Dedifferentiated amniotic fluid mesenchymal stem cell (primary cell): ENCODE data around the gene LGALS7.
A peak's percentile ranks its signal among the peaks of the same experiment; 100 is the strongest.
"Not testable (repeated sequence)": the region's sequence is repeated elsewhere in the genome, so short reads cannot be mapped to it uniquely, and the experiment has no call there.

Source experiments
- DNase-seq: peaks from one replicate; pipeline ENCODE4 v3.0.0-alpha.2; 2016; ENCODE audit errors: extremely low spot score

The LGALS7 gene

DNA sequence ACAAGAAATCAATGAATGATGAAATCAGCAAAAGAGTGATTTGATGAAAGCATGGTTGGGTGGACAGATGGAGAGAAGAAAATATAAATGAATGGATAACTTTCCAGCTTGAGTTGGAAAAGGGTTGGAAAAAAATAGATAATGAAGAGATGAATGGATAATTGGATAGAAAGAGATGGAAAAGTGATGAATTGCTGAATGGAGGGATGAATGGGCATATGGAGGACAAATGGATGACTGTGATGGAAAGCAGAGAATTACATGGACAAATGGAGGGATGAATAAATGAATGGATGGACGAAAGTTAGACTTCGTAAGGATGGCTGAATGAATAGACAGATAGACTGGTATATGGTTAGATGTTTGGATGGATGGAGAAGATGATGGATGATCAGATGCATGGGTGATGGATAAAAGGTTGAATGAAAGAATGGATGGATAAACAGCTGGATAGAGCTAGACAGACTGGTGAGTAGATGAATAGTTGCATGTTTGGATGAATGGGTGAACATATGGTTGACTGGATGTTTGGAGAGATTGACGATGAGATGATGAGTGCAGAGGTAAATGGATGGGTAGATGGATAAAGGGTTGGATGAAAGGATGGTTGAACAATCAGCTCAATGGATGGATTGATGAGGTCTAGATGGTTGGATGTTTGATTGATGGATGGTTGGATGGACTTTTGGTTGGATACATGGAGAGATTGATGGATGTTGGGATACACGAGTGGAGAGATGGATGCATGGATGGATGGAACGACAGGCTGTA lies 27.4 kb upstream of the LGALS7 start:
- DNase-seq = no peak

DNA sequence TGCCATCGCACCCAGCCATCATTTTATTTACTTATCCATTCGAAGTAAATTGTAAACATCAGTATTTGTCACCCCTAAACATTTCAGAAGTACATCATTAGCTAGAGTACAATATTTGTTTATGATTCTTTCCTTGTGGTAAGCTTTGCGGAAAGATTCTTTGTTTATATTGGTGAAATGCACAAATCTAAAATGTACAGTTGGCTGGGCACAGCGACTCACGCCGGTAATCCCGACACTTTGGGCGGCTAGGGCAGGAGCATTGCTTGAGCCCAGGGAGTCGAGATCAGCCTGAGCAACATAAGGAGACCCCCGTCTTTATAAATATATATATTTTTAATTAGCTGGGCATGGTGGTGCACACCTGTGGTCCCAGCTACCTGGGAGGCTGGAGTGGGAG lies 25.8 kb upstream of the LGALS7 start:
- DNase-seq = no peak

GRCh38 chr19:38797781-38798180 lies 24.5 kb upstream of the LGALS7 start:
- DNase-seq = not testable (repeated sequence)

DNA sequence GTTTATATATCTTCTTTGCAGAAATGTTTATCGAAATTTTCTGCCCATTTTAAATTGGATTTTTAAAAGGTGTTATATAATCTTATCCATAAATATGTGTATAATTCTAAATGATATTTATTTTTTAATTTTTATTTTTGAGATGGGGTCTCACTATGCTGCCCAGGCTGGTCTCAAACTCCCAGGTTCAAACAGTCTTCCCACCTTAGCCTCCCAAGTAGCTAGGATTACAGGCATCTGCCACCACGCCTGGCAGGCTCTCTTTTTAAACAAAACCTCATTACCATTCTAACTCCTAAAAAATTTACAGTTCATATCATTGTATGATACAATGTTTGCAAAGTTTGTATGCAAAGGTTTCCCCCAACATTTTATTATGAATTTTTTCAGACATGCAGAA lies 22.8 kb upstream of the LGALS7 start:
- DNase-seq = no peak

- DNase-seq = no peak
Measured at GRCh38 chr19:38795549-38795948, 22.2 kb upstream of the LGALS7 start.

GRCh38 chr19:38793671-38794070 lies 20.4 kb upstream of the LGALS7 start:
- no peak for DNase-seq

DNA sequence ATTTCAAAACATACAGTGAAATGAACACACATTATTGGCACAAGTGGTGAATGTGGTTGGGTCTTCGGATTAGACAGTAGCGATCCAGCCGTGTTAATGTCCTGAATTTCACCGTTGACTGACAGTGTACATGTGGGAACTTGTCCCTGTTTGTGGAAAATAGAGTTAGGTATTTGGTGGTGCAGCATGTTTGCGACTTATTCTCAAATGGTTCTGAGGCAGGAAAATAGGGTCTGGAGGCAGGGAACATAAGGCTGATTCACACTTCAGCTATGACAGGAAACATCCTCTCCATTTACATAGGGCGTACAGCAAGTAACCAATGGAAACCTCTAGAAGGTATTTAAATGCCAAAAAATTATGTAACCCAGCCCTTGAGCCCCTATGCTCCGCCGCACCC lies 19.9 kb upstream of the LGALS7 start:
- DNase-seq = peak; percentile 17

DNA sequence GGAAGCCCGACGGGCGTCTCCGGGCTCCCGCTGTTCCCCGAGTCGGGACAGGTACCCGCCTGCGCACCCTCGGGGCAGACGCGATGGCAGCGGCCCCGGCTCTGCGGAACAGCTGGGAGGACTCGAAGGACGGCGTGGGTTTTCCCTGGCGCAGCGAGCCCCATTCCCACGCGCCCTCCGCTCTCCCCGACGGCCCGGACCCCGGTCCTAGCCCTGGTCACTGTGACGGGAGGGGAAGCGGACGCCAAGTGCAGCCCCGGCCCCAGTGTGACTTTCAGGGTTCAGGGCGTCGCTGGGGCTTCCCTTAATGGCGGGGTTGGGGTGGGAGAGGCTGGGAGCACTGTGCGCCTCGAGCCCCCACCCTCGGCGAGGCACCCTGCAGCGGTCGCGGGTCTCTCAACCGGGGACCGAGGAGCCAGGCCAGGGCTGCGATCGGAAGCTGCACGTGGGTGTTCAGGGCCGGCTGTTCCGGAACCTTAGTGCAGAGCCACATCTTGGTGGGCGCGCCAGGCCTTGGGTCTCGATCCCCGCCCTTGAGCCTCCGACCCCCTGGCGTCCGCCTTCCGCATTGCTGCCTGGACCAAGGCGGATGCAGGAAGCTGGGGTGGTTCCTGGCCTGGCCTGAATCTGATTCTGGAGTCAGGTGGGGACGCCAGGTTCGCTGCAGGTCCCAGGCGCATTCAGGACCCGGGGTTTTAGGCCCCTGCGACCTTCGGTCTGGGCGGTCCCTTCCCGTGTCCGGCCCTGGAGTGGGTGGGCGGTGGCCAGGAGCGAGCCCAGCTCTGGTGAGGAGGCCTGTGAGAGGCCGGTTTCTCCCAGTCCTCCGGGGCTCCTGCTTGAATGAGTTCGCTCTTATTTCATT lies 19.2 kb upstream of the LGALS7 start:
- no peak for DNase-seq

DNA sequence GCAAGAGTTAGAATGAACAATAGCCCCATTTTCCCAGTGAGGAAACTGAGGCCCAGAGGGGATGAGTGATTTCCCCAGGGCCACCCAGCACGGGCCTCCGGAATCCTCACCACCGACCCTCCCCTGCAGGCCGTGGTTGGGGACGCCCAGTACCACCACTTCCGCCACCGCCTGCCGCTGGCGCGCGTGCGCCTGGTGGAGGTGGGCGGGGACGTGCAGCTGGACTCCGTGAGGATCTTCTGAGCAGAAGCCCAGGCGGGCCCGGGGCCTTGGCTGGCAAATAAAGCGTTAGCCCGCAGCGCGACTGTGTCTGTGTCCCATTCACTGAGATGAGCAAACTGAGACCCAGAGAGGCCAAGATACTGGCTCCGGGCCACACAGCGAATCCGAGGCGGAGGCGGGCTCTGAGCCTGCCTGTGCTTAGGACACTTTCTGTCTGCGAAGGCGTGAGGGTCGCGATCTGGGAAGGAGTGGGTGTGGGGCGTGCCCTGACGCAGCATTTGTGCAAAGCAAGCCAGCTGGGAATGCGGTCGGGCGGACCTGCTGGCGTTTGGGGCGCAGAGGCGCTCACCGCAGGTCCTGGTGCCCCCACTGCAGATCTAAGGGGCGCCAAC lies 18.2 kb upstream of the LGALS7 start:
- DNase-seq = not testable (repeated sequence)

GRCh38 chr19:38790507-38791403 lies 17.4 kb upstream of the LGALS7 start:
- not testable (repeated sequence) for DNase-seq

DNA sequence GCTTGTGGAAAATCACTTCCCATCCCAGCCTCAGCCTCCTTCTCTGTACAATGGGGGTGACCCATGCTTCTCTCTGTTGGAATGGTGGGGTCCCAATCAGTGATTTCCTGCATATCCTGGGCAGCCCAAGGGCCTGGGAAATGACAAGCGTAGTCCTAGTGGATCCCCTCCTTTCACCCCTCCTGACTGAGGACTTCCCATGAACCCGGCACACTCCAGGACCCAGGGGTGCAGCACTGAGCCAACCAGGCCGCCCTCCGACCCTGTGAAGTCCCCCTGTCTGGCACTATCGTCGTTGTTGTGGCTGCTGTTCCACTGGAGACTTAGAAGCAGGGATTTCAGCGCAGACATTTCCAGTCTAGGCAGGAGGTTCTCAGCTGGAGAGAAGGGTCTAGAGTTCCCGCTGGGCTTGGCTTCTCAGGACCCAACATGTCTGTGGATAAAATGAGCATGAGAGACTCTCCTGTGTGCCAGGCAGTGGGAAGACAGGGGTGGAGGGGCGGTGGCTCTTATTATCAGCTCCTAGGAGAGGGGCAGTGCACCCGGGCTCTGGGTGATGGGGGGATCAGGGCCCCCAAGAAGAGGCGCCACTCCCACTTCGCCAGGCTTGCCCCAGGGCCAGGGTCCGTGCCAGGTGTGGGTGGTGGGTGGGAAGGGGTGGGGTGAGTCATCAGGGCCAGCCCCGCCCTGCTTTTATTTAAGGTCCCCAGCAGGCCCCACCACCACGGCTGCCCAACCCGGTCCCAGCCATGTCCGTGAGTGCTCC lies 15.3 kb upstream of the LGALS7 start, which contains the start of gene LGALS7B:
LGALS7B (plus strand) TSS at position 723 of the 766 bp plus-strand sequence; CDS start at position 750, 27 bp downstream.
- no peak for DNase-seq

GRCh38 chr19:38786572-38787265 lies 13.4 kb upstream of the LGALS7 start:
- DNase-seq = no peak

GRCh38 chr19:38786061-38786460 lies 12.7 kb upstream of the LGALS7 start:
- DNase-seq = not testable (repeated sequence)

DNA sequence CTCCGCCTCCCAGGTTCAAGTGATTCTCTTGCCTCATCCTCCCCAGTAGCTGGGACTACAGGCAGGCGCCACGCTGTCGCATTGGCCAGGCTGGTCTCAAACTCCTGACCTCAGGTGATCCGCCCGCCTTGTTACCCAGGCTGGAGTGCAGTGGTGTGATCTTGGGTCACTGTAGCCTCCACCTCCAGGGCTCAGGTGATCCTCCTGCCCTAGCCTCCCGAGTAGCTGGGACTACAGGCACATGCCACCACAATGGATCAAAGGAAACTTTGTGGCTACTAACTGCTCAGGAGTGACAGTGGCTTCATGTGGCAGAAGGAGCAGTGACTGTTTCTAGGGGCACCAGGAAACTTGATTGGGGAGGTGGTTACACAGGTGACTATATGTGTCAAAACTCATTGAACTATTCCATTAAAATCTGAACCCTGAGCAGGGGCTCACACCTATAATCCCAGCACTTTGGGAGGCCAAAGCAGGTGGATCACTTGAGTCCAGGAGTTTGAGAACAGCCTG lies 11.9 kb upstream of the LGALS7 start:
- DNase-seq = no peak

DNA sequence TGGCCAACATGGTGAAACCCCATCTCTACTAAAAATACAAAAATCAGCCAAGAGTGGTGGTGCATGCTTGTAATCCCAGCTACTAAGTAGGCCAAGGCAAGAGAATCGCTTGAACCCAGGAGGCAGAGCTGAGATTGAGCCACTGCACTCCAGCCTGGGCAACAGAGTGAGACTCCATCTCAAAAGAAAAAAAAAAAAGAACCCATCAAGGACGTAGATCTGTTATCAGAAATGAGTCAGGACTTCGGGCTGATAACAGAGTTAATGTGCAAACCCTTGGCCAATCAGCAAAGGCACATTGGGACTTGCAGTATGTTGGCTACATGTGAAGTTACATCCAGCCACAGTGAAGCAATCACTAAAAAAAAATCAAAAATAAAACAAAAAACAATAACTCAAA lies 10.9 kb upstream of the LGALS7 start:
- DNase-seq = no peak

GRCh38 chr19:38782212-38782611 lies 8.9 kb upstream of the LGALS7 start:
- DNase-seq = not testable (repeated sequence)

DNA sequence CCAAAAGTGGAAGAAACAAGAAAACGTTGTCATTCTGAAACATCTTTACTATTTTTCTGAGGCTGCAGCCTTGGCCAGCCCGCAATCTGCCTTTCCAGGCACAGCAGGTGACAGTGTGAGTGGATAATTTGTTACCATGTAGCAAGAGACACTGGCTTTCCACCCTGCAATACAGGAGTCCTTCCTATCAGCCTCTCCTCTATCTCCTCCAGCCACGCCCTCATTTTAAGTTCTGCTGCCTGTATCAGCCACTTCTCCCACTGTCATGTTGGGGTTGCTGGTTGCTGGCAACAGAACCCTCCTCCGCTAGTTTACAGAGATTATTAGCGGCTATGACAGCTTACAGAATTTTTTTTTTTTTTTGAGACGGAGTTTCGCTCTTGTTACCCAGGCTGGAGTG lies 7.7 kb upstream of the LGALS7 start:
- DNase-seq = no peak

- DNase-seq = no peak
Measured at GRCh38 chr19:38780443-38780842, 7.1 kb upstream of the LGALS7 start.

- DNase-seq = no peak
Measured at GRCh38 chr19:38778733-38779132, 5.4 kb upstream of the LGALS7 start.
